GM12874 (cell line): ENCODE data around the gene EYS.

ENCODE experiments used
- TF ChIP-seq, protein P1 (sequence below): IDR thresholded peaks from 2 replicates; pipeline ENCODE4 v1.5.1; 2011; ENCODE audit warnings: low read depth, mild to moderate bottlenecking, control low read depth, low read length, moderate library complexity; ENCODE audit not compliant: insufficient read depth

Gene EYS

DNA sequence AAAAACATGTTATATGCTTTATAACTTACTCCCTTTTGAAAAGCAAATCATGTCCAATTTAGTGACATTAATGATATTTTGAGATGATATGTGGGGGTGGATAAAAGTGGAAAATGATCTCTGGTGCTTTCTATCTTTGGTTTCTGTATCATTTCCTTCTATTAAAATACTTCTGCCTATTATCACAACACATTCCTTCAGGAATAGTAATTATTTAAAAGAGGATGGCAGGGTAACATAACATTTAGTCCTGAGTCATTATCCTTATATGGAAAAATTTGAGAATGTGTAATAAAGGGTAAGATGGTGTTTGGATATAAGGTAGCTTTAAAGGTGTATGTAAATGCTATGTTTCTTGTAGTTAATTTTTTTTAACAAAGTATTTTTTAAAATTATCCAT is 1413.7 kb downstream of the EYS start:
- TF ChIP-seq, protein P1, sequence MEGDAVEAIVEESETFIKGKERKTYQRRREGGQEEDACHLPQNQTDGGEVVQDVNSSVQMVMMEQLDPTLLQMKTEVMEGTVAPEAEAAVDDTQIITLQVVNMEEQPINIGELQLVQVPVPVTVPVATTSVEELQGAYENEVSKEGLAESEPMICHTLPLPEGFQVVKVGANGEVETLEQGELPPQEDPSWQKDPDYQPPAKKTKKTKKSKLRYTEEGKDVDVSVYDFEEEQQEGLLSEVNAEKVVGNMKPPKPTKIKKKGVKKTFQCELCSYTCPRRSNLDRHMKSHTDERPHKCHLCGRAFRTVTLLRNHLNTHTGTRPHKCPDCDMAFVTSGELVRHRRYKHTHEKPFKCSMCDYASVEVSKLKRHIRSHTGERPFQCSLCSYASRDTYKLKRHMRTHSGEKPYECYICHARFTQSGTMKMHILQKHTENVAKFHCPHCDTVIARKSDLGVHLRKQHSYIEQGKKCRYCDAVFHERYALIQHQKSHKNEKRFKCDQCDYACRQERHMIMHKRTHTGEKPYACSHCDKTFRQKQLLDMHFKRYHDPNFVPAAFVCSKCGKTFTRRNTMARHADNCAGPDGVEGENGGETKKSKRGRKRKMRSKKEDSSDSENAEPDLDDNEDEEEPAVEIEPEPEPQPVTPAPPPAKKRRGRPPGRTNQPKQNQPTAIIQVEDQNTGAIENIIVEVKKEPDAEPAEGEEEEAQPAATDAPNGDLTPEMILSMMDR: no peak

DNA sequence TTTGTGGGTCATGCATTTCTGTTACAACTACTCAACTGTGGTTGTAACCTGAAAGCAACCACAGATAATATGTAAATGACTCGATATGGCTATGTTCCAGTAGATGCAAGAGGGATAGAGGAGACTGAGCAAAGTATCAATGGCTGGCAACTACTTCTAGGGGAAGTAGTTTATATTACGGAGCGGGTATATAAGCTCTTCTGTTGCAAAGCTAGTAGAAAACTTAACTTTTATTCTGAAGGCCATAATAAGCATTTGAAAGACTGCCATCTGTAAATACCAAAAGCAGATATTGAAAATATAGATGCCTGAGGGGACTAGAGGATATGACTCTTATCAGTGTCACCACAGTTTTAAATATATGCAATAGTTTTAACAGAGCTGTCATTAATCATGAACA is 1416.2 kb downstream of the EYS start:
- TF ChIP-seq, protein P1: no peak

DNA sequence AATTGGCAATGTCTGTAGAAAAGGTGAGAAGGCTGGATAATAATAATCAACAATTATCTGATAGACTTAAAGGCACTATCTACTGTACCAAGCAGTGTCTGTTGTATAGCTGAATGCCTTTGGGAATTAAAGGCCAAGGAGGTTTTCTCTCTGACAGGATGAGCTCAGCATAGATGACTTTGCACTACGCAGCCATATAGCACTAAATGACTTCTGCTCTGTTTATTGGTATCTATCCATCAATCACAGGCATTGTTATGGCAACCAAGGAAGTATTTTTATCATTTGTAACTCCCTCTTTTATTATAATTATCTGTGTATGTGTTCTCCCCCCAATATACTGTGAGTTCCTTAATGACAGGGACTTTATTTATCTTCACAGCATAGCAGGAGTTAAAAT is 1417.1 kb downstream of the EYS start:
- TF ChIP-seq, protein P1: no peak

DNA sequence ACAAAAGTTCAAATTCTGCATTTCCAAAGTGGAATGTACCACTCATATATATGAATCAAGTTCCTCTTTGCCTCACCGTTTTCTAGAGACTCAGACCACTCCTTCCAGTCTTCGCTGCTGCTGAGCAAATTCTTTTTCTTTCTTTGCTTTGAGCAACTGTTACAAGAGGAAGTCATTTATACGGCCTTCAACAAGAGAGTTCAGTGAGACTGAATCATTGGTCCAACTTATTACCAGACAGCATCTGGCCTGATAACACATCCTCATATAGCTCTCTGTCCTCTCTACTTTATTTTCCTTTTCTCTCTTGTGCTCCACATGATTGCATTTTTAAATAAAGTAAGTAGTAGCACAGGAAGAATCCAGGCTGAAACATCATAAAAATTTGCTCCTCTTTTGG is 1418.7 kb downstream of the EYS start:
- TF ChIP-seq, protein P1: no peak

DNA sequence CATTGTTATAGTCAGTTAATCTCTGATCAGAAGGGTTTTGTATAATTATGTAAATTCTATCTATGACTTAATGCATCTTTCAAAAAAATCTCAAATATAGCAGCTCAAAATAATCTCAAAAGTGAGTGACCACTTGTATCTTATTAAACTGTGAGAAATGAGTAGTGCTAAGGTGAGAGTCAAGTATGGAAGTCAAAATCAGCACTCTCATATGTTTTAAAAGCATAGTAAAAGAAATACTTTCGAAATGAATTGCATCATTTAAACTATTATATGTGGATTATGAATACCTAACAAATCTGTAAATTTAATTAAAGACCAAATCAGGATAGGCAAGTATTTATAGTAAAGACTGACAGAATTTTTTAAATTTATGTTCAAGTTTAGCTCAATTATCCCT is 1425.9 kb downstream of the EYS start:
- TF ChIP-seq, protein P1: no peak

DNA sequence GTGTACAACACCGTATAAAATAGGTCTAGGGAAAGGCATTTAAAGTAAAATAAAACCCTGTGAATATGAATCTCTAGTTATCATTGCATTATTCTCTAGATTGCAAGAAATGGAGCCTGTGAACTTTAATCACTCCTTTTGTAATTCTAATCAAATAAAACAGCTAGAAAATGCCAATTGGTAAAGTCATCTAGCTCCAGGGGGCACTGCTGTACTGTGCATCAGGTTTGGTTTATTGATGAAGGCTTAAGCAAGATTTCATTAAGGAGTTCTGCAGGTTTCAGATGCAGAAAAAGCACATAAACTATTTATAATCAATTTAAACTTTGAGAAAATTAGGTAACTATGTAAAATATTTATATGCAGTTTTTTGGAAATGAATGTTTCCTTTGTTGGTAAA is 1426.5 kb downstream of the EYS start:
- TF ChIP-seq, protein P1: 0 out of 2 replicates have a peak, but pooled peaks have one; percentile 30

DNA sequence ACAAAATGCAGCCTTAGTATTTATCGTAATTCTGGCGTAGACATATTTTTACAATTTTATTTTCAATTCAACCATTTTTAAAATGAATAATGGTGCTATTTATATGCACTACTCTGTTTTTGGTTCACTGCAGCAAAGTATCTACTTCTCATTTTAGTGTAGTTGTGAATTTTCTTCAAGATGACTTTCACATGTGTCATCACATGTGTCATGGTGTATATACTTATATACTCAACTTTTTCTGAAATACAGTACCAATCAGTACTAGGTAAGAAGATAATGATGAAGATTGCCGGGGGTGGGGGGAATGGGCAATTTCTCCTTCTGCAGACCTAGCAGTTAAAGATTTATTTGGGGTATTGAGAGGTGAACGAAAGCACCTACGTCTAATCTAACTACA is 1436.9 kb downstream of the EYS start:
- TF ChIP-seq, protein P1: no peak

DNA sequence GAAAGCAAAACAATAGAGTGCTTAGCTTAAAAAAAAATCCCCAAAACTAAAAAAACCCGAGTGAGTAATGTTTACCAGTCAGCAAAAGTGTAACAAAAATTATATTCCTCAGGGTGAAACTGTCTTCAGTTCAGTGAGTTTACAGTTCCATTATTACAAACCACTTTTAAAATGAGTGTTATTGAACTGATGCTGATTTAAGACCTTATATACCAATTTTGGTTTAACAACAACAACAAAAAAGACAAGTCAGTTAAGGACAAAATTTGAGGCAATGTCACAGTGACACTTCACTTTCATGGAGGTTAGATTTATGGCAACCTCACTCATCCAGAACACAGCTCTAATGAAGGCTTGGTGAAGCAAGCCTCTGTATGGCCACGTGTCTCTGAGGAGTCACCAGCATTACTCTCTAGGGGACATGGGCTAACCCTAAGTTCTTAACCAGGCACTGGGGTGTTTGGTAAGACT is 1440.6 kb downstream of the EYS start:
- TF ChIP-seq, protein P1: no peak
